ENCODE results near the gene LRRC73.
"Not testable (repeated sequence)": the region's sequence is repeated elsewhere in the genome, so short reads cannot be mapped to it uniquely, and the experiment has no call there.

Gene LRRC73

GRCh38 chr6:43503443-43503842 lies 6.7 kb downstream of the LRRC73 start:
- no peak overlapping the region for H3K4me3 ChIP-seq (replicated peaks in 1 of 2; ENCODE audit: low read depth in 2 of 2, low read length in 2 of 2)
- DNase-seq (ENCODE audit: low read depth in 2 of 2) = no peak
- TF ChIP-seq, protein P1, sequence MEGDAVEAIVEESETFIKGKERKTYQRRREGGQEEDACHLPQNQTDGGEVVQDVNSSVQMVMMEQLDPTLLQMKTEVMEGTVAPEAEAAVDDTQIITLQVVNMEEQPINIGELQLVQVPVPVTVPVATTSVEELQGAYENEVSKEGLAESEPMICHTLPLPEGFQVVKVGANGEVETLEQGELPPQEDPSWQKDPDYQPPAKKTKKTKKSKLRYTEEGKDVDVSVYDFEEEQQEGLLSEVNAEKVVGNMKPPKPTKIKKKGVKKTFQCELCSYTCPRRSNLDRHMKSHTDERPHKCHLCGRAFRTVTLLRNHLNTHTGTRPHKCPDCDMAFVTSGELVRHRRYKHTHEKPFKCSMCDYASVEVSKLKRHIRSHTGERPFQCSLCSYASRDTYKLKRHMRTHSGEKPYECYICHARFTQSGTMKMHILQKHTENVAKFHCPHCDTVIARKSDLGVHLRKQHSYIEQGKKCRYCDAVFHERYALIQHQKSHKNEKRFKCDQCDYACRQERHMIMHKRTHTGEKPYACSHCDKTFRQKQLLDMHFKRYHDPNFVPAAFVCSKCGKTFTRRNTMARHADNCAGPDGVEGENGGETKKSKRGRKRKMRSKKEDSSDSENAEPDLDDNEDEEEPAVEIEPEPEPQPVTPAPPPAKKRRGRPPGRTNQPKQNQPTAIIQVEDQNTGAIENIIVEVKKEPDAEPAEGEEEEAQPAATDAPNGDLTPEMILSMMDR (IDR thresholded peaks at IDR 0.05; ENCODE audit: low read depth, low read length) = no peak

GRCh38 chr6:43502666-43503065 lies 7.5 kb downstream of the LRRC73 start:
- DNase-seq (ENCODE audit: low read depth in 2 of 2) = no peak
- TF ChIP-seq, protein P1 (IDR thresholded peaks at IDR 0.05; ENCODE audit: low read depth, low read length) = no peak

DNA sequence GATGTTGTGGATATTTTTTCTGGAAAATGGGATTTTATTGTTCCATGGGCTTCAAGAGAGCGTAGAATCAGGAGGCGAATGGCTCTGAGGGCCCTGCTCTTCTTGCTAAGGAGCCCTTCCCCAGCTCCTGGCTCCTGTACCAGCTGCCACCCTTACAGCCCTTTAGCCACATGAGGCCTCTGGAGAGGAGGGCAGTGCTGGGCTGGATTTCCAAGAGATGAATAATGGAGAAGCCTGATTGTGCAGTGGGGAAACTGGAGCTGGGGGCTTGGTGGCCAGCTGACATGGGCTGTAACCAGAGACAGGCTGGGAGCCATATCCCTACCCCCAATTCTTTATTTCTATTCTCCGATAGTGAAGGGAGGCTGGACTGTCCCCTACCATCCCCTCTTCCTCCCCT lies 9.2 kb downstream of the LRRC73 start:
- TF ChIP-seq, protein P1 (IDR thresholded peaks at IDR 0.05; ENCODE audit: low read depth, low read length) = no peak
- H3K4me3 ChIP-seq (replicated peaks in 1 of 2; ENCODE audit: low read depth in 2 of 2, low read length in 2 of 2) = no peak overlapping the region
- no peak for DNase-seq (ENCODE audit: low read depth in 2 of 2)

More at GRCh38 chr6:43502666-43503065, 7.5 kb downstream of the LRRC73 start:
- H3K4me3 ChIP-seq (replicated peaks in 1 of 2; ENCODE audit: low read depth in 2 of 2, low read length in 2 of 2) = no peak overlapping the region

DNA sequence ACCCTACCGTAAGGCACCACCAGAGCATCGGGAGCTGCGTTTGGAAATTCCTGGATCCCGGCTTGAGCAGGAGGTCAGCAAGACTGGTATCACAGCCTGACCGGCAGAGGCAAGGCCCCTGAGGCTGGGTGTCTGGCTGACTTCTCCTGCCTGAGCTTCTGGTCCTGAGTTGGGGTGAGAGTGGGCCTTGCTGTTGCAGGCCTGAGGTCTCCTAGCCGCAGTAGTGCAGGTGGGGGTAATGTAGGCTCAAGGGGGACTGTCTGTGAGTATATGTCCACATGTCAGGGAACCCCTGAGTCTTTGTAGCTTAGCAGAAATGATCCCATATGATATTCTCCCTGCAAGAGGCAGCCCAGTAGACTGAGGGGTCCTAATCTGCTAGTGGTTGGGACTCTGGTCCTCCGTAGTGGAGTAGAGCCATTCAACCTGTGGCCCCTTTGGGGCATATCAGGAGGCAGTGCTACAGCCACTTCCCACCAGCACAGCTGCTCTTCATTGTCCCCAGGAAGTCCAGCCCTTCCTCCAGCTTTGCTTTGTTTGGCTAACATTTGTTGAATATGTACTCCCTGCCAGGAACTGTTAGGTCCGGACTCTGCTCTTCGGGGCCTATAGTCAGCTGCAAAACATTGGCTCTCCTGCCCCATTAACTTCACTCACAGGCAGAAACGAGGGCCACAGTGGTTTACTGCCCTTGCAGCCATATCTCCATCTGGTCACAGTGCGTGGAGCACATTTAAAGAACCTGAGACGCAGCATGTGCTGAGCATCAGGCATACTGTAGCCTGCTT lies 10.9 kb downstream of the LRRC73 start:
- DNase-seq (ENCODE audit: low read depth in 2 of 2) = no peak
- TF ChIP-seq, protein P1 (IDR thresholded peaks at IDR 0.05; ENCODE audit: low read depth, low read length) = no peak
- no peak overlapping the region for H3K4me3 ChIP-seq (replicated peaks in 1 of 2; ENCODE audit: low read depth in 2 of 2, low read length in 2 of 2)

DNA sequence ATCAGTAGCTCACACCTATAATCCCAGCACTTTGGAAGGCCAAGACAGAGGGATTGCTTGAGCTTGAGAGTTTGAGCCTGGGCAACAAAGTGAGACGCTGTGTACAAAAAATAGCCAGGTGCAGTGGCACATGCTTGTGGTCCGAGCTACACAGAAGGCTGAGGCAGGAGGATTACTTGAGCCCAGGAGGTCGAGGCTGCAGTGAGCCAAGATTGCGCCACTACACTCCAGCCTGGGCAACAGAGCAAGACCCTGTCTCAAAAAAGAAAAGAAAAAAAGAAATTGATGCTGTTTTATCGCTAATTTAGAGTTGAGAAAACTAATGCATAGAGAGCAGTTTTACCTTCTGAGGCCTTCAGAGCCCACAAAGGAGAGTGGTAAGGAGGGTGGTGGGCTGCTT lies 11.9 kb downstream of the LRRC73 start:
- not testable (repeated sequence) for DNase-seq (ENCODE audit: low read depth in 2 of 2); H3K4me3 ChIP-seq (replicated peaks in 1 of 2; ENCODE audit: low read depth in 2 of 2, low read length in 2 of 2)

DNA sequence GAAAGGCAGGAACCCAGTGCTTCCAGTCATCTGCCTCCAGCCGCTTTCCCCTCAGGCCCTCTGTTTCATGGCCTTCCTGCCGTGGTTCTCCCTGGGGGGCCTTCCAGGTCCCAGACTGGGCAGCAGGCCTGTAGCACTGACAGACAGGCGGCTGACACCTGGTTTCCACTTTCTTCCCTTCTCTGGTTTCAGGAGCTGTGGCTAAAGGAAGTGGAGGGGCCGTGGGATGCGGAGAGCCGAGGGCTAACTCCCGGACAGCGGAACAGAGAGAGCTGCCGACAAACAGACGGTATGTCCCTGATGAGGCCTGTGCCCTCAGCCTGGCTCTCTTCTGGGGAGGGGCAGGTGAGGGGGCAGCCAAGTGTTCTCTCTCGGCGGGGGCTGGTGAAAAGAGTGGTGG lies 12.5 kb downstream of the LRRC73 start:
- H3K4me3 ChIP-seq (replicated peaks in 1 of 2; ENCODE audit: low read depth in 2 of 2, low read length in 2 of 2) = no peak overlapping the region
- DNase-seq (ENCODE audit: low read depth in 2 of 2) = no peak
- TF ChIP-seq, protein P1 (IDR thresholded peaks at IDR 0.05; ENCODE audit: low read depth, low read length) = no peak

- DNase-seq (ENCODE audit: low read depth in 2 of 2) = no peak
- TF ChIP-seq, protein P1 (IDR thresholded peaks at IDR 0.05; ENCODE audit: low read depth, low read length) = no peak
- H3K4me3 ChIP-seq (replicated peaks in 1 of 2; ENCODE audit: low read depth in 2 of 2, low read length in 2 of 2) = no peak overlapping the region
Measured at GRCh38 chr6:43497129-43497396, 13.1 kb downstream of the LRRC73 start.
